G401 (cell line): ENCODE results near the gene PET100. TPM values are rescaled to one million over a fixed set of nuclear protein-coding genes. Genes with fewer than 3 reads are reported as not detected.

Source experiments
- DNase-seq: peaks from one replicate; pipeline ENCODE4 v3.0.0-alpha.2; 2015; ENCODE audit warnings: low spot score
- in situ Hi-C: cut with HindIII; loops from 2 replicates; pipeline ENCODE4 v1.10.0; 2016; ENCODE audit warnings: low sequenced_read_pairs, mixed read lengths
- total RNA-seq: library from RNA; depleted of rRNA; stranded (reverse); fragments of >200 nt; shearing (Covaris generic); gene quantifications from 2 replicates; pipeline ENCODE4 v1.2.3, GENCODE V29; 2014

PET100 gene
- total RNA-seq, 1 experiment from 2014 or later: 31.2 TPM

DNA sequence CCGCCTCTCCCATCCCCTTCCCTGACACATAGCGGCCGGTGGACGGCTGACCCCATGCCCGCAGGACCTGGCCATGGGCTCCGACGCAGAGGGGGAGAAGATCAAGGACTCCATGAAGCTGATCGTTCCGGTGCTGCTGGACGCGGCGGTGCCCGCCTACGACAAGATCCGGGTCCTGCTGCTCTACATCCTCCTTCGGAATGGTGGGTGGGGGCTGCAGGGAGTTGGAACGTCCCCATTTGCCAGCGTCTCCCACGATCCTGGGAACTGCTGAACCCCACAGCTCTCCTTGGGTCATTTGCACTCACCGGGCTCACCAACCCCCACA, 14.9 kb downstream of the PET100 start:
- in situ Hi-C loops: no loop called here
- no peak for DNase-seq

DNA sequence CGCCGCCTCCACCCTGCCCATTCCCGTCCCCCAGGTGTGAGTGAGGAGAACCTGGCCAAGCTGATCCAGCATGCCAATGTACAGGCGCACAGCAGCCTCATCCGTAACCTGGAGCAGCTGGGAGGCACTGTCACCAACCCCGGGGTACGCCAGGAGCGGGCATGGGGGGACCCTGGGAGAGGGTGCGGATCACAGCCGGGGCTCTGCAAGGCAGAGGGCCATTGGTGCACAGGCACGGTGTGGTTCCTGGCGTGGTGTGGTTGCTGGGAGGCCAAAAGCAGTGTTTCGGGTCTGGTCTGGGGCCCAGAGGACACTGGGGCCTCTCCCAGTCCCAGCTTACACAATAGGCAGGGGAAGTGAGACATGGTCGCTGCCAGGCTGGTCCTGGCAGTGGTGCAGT, 15.6 kb downstream of the PET100 start:
- no peak for DNase-seq
- in situ Hi-C loops: no loop called here

DNA sequence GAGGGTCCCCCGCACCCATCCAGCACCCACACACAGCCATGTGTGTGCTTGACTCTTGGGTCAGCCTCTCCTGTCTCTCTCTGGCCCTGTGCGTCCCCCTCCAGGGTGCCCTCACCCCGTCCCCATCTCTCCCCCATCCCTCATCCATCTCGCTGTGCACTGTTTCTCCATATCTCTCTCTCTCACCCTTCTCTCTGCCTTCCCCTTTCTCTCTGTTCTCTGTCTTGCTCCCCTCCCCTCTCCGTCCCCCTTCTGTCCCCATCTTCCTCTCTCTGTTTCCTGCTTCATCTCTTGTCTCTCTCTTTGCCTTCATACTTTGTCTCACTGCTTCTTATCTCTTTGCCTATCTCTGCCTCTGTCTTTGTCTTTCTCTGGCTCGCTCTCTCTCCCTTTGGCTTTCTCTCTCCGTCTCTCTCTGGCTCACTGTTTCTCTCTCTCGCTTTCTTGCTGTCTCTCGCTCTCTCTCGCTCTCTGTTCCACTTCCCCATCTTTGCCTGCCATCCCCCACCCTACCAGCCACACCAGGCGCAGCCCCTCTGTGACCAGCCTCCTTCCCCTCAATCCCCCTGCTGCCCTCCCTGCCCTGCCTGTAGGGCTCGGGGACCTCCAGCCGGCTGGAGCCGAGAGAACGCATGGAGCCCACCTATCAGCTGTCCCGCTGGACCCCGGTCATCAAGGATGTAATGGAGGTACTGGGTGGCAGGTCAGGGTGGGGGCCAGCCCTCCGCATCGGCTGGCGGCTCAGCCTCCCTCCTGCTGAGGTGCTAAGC, 16.2 kb downstream of the PET100 start:
- in situ Hi-C loops: no loop called here
- no peak for DNase-seq

DNA sequence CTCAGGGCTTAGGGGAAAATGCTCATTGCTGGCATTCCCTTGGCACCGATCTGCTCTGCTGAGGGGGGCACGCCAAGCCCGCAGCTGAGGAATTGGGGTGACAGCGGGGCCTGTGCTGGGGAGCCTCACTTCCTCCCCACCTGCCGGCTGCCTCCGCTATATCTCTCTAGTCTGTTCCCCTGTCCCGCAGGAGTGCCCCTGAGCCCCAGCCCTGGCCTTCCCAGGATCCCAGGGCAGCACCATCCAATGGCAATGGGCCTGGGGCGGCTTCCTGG, 16.8 kb downstream of the PET100 start:
- in situ Hi-C loops: no loop called here
- no peak for DNase-seq

DNA sequence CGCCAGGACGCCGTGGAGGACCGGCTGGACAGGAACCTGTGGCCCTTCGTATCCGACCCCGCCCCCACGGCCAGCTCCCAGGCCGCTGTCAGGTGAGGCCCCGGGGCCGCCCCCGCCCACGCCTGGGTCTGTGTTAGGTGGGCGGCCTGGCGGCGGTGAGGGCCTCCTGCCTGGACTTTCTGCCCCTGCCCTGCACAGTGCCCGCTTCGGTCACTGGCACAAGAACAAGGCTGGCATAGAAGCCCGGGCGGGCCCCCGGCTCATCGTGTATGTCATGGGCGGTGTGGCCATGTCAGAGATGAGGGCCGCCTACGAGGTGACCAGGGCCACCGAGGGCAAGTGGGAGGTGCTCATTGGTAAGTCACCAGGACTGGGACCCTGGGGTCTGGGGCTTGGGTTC, 17.6 kb downstream of the PET100 start:
- in situ Hi-C loops: no loop called here
- DNase-seq: no peak

DNA sequence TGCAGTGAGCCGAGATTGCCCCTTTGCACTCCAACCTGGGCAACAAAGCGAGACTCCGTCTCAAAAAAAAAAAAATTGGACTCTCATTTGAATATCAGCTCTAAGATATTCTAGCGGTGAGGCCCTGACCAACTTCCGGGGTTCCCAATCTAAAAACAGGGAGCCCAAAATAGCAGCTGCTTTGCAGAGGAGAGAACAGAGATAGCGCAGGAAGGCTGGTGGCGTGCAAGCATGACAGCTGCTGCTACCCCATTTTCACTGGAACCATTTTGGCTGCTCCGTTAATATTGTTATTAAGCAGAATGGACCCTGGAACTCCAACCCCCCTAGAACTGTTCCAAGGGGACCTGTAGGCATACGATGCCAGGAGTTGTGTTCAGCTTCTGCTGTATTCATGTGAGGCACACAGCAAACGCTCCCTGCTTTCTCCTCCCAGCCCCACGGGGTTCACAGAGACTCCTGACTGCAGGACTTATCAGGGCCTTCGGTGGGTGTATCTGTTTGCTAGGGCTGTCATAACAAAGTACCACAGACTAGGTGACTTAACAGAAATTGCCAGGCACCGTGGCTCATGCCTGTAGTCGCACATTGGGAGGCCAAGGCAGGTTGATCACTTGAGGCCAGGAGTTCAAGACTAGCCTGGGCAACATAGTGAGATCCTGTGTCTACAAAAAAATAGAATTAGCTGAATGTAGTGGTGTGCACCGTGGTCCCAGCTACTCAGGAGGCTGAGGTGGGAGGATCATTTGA, 18.8 kb downstream of the PET100 start:
- DNase-seq: no peak
- in situ Hi-C loops: no loop called here

DNA sequence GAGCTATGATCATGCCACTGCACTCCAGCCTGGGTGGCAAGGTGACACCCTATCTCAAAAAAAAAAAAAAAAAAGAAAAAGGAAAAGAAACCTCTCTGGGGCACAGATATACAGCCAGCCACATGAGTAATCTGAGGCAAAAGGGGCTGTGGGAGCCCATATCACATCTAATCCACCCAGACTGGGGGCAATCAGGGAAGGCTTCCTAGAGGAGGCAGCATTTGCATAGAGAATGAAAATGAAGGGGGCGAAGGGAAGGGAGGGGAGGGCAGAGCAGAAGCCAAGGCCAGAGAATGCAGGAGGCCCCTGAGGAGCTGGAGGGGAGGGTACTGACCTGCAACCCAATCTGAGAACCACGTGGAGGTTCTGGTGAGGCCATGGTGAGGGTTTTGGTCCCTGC, 20.6 kb downstream of the PET100 start:
- in situ Hi-C loops: no loop called here
- DNase-seq: no peak

DNA sequence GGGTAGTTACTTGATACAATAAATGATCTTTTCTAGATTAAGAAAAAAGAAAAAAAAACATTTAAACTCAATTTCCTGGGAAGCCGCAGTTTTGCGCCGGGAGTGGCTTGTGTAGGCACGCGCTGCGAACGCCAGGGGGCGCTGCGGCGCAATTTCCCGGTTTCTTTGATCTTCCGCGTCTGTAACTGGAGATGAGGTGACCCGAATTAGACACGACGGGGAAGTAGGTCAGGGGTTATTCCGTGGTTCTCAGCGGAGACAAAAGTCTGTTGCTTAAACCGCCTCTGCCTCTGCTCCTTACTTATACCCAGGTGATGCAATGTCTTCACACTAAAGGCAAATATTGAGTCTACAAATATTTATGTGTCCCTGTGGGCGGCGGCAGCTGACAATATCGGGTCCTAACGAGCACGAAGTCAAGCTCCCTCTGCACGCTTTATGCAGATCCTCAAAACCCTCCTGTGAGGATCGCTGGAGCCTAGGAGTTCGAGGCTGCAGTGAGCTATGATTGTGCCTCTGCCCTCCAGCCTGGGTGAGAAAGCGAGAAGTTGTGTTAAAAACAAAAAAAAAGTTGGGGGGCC, 22.6 kb downstream of the PET100 start:
- peak; percentile 79 for DNase-seq
- in situ Hi-C loops: no loop called here

DNA sequence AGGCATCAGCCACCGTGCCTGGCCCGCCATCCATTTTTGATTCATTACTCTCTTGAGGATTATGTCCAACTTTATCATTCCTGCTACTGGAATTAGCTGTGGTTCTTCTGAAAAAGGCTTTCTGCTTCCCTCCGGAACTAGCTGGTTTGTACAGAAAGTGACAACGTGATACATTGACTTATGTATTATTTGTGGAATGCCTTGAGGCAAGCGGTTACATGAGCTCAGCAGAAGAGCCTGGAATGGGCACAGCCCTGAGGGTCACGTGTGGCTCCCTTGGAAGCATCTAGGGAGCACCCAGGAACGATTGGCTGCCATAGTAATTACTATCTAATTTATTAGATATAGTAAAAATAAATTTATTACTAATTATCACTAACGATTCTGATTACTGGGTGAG, 24.8 kb downstream of the PET100 start:
- no peak for DNase-seq
- in situ Hi-C loops: no loop called here

DNA sequence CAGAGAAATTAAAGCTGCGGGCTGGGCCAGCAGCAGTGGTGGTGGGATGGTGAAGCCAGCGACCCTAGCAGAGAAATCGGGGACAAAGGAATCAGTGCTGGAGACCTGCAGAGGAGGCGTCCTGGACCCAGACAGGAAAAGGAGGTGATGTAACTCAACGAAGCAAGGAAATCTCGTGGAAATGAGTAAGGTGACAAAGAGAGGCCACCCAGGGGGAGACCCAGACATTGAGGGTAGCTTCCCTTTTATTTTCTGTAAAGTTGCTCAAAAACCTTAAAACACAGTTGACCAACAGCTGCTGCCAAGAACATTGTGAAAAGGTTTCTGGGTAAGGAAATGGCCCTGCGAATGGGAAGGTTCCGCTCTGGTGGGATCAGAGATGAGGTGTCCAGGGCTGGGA, 26.0 kb downstream of the PET100 start:
- DNase-seq: no peak
- in situ Hi-C loops: no loop called here

DNA sequence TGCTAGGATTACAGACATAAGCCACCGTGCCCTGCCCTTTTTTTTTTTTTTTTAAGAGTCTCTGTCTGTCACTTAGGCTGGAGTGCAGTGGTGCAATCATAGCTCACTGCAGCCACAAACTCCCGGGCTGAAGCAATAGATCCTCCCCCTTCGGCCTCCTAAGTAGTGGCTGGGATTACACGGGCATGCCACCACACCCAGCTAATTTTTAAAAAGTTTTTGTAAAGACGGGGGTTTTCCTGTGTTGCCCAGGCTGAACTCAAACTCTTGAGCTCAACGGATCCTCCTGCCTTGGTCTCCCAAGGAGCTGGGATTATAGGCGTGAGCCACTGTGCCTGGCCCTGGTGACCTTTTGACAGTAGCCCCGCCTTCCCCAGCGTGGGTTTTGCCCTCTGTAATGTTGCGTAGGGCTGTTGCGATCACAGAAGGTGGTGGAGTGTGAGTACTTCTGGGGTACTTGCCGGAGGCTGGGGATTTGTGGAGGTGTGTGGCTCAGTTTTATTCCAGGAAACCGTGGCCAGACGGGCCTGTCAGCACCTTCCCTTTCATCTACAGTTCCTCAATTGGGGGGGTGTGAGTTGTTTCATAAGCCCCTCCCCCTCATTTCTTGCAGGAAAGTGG, 27.6 kb downstream of the PET100 start:
- in situ Hi-C loops: no loop called here

DNA sequence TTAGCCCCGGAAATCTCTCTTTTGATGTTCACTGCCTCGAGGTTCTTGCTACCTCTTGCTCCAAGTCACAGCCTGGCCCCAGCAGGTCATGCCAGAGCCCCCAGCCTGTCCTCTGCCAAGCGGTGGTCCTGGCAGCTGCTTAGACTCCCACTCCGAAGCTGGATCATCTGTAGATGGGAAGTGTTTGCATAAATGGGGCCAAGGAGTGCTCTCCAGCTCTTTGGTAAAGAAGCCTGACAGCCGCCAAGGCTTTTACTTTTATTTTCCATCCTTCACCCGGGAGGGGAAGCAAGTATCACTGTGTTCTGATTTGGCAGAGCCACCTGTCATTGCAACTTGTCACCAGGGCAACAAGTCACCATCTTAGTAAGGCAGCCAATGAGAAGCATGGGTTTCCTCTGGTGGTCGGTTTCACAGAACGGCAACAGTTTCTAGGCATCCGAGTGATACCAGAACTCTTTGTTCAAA, 28.7 kb downstream of the PET100 start:
- in situ Hi-C loops: no loop called here

More for the DNA sequence above, 27.6 kb downstream of the PET100 start:
- DNase-seq: no peak

DNA sequence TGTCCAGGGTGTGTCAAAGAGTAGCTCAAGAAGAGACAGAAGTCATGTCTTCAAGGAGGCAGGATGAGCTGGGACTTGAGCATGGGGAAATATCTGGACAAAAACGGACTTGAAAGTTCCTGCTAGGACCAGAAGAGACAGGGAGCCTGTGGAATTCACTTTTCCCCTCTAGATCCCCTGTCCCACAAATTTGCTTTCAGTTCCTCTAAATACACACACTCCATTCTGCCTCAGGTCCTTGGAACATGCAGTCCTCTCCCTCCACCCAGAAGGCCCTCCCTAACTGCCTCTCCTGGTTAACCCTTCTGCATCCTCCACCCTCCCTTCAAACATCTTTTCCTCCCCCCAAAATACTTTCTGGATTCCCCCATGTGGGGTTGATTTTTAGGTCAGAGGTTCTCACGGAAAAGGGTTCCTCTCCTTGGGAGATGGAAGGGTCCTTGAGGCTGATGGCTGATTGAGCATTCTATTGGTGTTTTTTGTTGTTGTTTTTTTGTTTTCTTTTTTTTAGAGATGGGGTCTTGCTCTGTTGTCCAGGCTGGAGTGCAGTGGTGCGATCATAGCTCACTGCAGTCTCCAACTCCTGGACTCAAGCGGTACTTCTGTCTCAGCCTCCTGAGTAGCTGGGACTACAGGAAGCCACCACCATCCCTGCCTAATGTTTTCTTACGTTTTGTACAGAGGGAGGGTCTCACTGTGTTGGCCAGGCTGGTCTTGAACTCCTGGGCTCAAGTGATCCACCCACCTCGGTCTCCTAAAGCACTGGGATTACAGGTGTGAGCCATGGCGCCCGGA, 32.3 kb downstream of the PET100 start:
- in situ Hi-C loops: no loop called here
- DNase-seq: no peak

More for the DNA sequence above, 28.7 kb downstream of the PET100 start:
- DNase-seq: no peak

DNA sequence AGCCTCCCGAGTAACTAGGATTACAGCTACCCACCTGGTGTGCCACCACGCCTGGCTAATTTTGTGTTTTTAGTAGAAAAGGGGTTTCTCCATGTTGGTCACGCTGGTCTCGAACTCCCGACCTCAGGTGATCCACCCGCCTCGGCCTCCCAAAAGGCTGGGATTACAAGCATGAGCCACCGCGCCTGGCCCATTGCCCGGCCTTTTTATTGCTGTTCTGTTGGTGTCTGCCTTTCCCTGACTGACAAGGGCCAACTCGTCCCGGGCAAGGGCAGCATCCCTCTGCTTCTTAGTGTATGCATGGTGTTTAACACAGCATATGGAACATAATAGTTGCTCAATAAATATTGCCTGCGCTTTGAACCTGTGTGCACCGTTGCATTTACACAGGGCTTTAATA, 33.1 kb downstream of the PET100 start:
- DNase-seq: no peak
- in situ Hi-C loops: no loop called here

DNA sequence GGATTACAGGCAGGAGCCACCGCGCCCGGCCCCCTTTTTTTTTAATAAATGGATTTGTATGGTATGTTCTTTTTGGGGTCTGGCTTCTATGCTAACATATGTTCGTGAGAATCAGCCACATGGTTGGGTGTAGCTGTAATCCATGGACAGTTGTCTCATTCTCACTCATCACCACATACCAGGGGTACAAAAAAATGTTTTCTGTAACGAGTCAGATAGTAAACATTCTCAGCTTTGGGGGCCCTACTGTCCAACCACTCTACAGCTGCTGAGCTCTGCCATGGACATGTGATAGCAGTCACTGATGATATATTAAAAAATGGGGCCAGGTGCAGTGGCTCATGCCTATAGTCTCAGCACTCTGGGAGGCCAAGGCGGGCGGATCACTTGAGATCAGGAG, 34.1 kb downstream of the PET100 start:
- in situ Hi-C loops: no loop called here
- no peak for DNase-seq

DNA sequence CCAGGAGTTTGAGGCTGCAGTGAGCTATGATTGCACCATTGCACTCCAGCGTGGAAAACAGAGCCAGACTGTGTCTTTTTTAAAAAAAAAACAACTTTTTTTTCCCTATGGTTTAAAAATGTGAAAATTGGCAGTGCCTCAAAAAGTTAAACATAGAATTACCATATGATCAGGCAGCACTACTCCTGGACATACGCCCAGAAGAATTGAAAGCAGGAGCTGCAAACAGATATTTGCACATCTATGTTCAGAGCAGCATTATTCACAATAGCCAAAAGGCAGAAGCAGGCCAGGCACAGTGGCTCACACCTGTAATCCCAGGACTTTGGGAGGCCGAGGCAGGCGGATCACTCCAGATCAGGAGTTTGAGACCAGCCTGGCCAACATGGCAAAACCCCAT, 35.5 kb downstream of the PET100 start:
- DNase-seq: no peak
- in situ Hi-C loops: no loop called here

DNA sequence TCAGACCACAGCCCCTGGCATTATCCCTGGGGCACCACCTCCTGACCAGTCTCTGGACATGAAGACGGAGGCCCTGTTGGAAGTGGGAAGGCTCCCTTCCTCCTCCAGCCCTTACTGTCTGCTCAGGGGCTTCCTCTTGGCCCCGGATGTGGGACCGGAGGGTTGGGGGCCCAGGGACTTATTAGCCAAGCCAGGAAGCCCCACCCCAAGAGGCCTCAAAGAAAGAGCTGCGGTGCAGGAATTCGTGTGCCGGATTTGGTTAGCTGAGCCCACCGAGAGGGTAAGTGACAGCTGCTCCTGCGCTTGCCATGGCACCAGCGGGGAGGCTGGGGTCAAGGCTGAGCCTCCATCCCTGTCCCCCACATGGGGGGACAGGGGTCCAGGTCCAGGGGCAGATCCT, 39.2 kb downstream of the PET100 start, which contains the start of gene RETN:
TSS of gene RETN (plus strand) at position 208 of the 400 bp plus-strand sequence. CDS start 278 bp downstream, outside the sequence.
- in situ Hi-C loops: no loop called here
- DNase-seq: no peak

DNA sequence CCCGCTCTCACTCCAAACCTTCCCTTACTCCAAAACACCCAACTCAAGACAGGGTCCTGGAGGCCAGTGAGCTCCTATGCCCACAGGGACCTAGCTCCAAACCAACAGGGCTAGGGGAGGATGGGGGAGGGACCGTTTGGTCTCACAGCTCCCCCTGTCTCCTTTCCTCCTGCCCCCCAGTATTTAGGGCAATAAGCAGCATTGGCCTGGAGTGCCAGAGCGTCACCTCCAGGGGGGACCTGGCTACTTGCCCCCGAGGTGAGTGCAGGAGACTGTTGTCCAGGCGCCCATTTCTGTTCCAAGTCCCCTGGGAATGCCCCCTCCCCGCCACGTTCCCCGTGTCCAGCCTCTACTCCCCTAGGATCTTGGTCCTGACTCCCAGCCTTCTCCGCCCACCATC, 40.0 kb downstream of the PET100 start:
- in situ Hi-C loops: no loop called here
- DNase-seq: no peak

DNA sequence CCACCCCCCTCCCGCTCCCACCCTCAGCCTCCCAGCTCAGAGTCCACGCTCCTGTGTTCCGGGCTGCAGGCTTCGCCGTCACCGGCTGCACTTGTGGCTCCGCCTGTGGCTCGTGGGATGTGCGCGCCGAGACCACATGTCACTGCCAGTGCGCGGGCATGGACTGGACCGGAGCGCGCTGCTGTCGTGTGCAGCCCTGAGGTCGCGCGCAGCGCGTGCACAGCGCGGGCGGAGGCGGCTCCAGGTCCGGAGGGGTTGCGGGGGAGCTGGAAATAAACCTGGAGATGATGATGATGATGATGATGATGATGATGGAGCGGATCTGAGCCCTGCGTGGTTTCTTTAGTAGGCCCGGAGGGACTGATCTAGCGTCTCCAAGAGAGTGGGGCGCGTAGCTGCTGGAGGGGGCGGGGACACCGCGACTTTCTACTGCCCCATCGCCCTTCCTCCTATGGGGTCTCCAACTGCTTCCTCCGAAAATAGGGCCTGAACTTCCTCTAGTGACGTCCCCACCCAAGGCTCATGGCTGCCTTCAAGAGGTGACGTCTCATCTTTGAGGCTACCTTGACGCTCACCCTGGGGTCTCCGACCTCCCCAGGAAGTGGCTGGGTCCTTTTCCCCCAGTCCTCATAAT, 40.7 kb downstream of the PET100 start:
- in situ Hi-C loops: no loop called here
- no peak for DNase-seq
